Measurements from ENCODE around the gene PDE2A. TPM values are rescaled to one million over a fixed set of nuclear protein-coding genes. Genes with fewer than 3 reads are reported as not detected.

Gene PDE2A
- total and polyA plus RNA-seq, 2 experiments from 2014 or later: 0.60 to 2.2 TPM

DNA sequence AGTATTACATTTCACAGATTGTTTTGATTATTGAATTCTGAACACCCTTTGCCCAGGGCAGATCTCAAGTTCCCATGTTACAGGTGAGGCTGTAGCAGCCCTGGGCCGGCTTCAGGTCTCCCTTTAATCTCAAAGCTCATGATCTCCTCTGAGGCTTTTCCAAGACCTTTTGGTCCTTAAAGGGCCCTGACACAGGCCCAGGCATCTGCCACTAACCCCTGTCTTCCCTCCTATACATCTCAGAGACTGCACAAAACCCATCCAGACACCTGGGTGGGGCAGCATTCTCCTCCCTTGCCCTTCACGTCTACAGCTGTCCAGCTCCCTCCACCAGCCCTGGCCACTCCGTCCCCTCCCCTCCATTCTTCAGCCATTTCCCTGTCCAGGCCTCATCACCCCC is 37.8 kb downstream of the PDE2A start:
- DNase-seq (ENCODE audit: low spot score): no peak
- no peak overlapping the region for H3K27ac ChIP-seq
- no peaks in the 10 kb centered on the region for H3K36me3 ChIP-seq (replicated peaks; ENCODE audit: insufficient read depth, low read depth)
- no peaks in the 10 kb centered on the region for H4K20me1 ChIP-seq (ENCODE audit: insufficient read depth, poor library complexity, severe bottlenecking)
- H3K9me3 ChIP-seq (ENCODE audit: low read depth): no peaks in the 10 kb centered on the region
- no peak overlapping the region for H2AFZ ChIP-seq
- H3K79me2 ChIP-seq: no peaks in the 10 kb centered on the region
- peaks cover 51% of the 10 kb centered on the region for H3K27me3 ChIP-seq
- no peaks in the 10 kb centered on the region for H3K9me2 ChIP-seq (replicated peaks; ENCODE audit: insufficient read depth)
- 59% methylated on average over 3 of the region's 3 CpGs for WGBS (ENCODE audit: low lambda C conversion rate, missing lambda C conversion rate)
- no peak for TF ChIP-seq EZH2 (IDR thresholded peaks at IDR 0.05; ENCODE audit: borderline replicate concordance)
- TF ChIP-seq, protein P1, sequence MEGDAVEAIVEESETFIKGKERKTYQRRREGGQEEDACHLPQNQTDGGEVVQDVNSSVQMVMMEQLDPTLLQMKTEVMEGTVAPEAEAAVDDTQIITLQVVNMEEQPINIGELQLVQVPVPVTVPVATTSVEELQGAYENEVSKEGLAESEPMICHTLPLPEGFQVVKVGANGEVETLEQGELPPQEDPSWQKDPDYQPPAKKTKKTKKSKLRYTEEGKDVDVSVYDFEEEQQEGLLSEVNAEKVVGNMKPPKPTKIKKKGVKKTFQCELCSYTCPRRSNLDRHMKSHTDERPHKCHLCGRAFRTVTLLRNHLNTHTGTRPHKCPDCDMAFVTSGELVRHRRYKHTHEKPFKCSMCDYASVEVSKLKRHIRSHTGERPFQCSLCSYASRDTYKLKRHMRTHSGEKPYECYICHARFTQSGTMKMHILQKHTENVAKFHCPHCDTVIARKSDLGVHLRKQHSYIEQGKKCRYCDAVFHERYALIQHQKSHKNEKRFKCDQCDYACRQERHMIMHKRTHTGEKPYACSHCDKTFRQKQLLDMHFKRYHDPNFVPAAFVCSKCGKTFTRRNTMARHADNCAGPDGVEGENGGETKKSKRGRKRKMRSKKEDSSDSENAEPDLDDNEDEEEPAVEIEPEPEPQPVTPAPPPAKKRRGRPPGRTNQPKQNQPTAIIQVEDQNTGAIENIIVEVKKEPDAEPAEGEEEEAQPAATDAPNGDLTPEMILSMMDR (IDR thresholded peaks at IDR 0.05; ENCODE audit: poor library complexity): no peak
- no peak for TF ChIP-seq EZH2phosphoT487 (IDR thresholded peaks at IDR 0.05; ENCODE audit: low read depth, severe bottlenecking, unreplicated experiment)
- H3K4me2 ChIP-seq: no peak overlapping the region
- H3K4me1 ChIP-seq (ENCODE audit: insufficient read depth): no peaks in the 10 kb centered on the region
- H3K4me3 ChIP-seq: no peak overlapping the region

GRCh38 chr11:72635933-72636332 is 38.3 kb downstream of the PDE2A start:
- Histone ChIP-seq H3K27ac (no peak overlapping the region), H3K4me1 (ENCODE audit: insufficient read depth) (no peaks in the 10 kb centered on the region), H3K4me3 (no peak overlapping the region), H3K4me2 (no peak overlapping the region), H3K36me3 (replicated peaks; ENCODE audit: insufficient read depth, low read depth) (no peaks in the 10 kb centered on the region), H2AFZ (no peak overlapping the region), H3K9me3 (ENCODE audit: low read depth) (no peaks in the 10 kb centered on the region), H3K79me2 (no peaks in the 10 kb centered on the region), H3K9me2 (replicated peaks; ENCODE audit: insufficient read depth) (no peaks in the 10 kb centered on the region), H3K27me3 (peaks cover 47% of the 10 kb centered on the region), H4K20me1 (ENCODE audit: insufficient read depth, poor library complexity, severe bottlenecking) (no peaks in the 10 kb centered on the region)
- TF ChIP-seq EZH2phosphoT487 (IDR thresholded peaks at IDR 0.05; ENCODE audit: low read depth, severe bottlenecking, unreplicated experiment) (no peak), EZH2 (IDR thresholded peaks at IDR 0.05; ENCODE audit: borderline replicate concordance) (no peak)
- TF ChIP-seq, protein P1 (IDR thresholded peaks at IDR 0.05; ENCODE audit: poor library complexity): no peak
- WGBS (ENCODE audit: low lambda C conversion rate, missing lambda C conversion rate): 66% methylated on average over 6 of the region's 6 CpGs
- no peak for DNase-seq (ENCODE audit: low spot score)

GRCh38 chr11:72635309-72635915 is 38.8 kb downstream of the PDE2A start:
- Histone ChIP-seq H3K4me1 (ENCODE audit: insufficient read depth) (no peaks in the 10 kb centered on the region), H2AFZ (no peak overlapping the region), H3K9me3 (ENCODE audit: low read depth) (no peaks in the 10 kb centered on the region), H3K27ac (no peak overlapping the region), H3K4me2 (no peak overlapping the region), H3K9me2 (replicated peaks; ENCODE audit: insufficient read depth) (no peaks in the 10 kb centered on the region), H3K36me3 (replicated peaks; ENCODE audit: insufficient read depth, low read depth) (no peaks in the 10 kb centered on the region), H3K79me2 (no peaks in the 10 kb centered on the region), H3K27me3 (peaks cover 41% of the 10 kb centered on the region), H3K4me3 (no peak overlapping the region), H4K20me1 (ENCODE audit: insufficient read depth, poor library complexity, severe bottlenecking) (no peaks in the 10 kb centered on the region)
- TF ChIP-seq EZH2 (IDR thresholded peaks at IDR 0.05; ENCODE audit: borderline replicate concordance): no peak
- TF ChIP-seq, protein P1 (IDR thresholded peaks at IDR 0.05; ENCODE audit: poor library complexity): no peak
- TF ChIP-seq EZH2phosphoT487 (IDR thresholded peaks at IDR 0.05; ENCODE audit: low read depth, severe bottlenecking, unreplicated experiment): no peak
- 88% methylated on average over 9 of the region's 9 CpGs for WGBS (ENCODE audit: low lambda C conversion rate, missing lambda C conversion rate)
- DNase-seq (ENCODE audit: low spot score): no peak
